Gastroesophageal sphincter (tissue), 3 donors: Measurements from ENCODE around the gene SLC26A9.

Experiments used
- EP300 ChIP-seq: sonication (generic); formaldehyde crosslinking; IDR thresholded peaks from one replicate; pipeline ENCODE4 v1.6.1; 2017; ENCODE audit warnings: antibody characterized with exemption, mild to moderate bottlenecking
- POLR2AphosphoS5 ChIP-seq: sonication (generic); formaldehyde crosslinking; IDR thresholded peaks from one replicate; pipeline ENCODE4 v1.6.1; 2017; ENCODE audit warnings: antibody characterized with exemption
- TF ChIP-seq, protein P1 (sequence below), 4 experiments: fragments of 200-600 bp in 2 of 4; fragments of 450-650 bp in 2 of 4; sonication (generic) in 1 of 4; IDR thresholded peaks; one replicate each; pipeline ENCODE4 v1.5.1; 2017 to 2019; ENCODE audit warnings: antibody characterized with exemption in 4 of 4, mild to moderate bottlenecking in 2 of 4, moderate library complexity in 2 of 4

DNA sequence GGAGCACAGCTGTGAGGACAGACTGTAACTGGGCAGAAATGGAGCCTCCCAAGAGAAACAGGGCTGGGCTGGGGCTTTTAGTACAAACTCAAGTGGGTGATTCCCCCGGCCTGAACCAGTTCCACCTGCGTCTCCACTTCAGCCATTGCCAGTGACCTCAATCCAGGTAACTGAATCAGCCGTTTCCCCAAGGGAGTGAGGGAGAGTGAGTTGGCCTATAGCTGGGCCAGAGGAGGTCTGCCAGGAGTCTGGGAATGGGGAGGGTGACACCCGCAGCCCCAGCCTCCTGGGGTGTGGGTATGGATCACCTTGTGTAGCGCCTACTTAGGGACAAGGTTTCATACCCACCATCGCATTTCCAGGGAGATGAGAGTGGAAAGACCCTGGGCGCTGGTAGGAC is 8.5 kb downstream of the SLC26A9 start:
- TF ChIP-seq EP300 (no peak), POLR2AphosphoS5 (no peak)
- TF ChIP-seq, protein P1, sequence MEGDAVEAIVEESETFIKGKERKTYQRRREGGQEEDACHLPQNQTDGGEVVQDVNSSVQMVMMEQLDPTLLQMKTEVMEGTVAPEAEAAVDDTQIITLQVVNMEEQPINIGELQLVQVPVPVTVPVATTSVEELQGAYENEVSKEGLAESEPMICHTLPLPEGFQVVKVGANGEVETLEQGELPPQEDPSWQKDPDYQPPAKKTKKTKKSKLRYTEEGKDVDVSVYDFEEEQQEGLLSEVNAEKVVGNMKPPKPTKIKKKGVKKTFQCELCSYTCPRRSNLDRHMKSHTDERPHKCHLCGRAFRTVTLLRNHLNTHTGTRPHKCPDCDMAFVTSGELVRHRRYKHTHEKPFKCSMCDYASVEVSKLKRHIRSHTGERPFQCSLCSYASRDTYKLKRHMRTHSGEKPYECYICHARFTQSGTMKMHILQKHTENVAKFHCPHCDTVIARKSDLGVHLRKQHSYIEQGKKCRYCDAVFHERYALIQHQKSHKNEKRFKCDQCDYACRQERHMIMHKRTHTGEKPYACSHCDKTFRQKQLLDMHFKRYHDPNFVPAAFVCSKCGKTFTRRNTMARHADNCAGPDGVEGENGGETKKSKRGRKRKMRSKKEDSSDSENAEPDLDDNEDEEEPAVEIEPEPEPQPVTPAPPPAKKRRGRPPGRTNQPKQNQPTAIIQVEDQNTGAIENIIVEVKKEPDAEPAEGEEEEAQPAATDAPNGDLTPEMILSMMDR (IDR thresholded peaks at IDR 0.05): no peak
